GM12878 (cell line): Measurements from ENCODE around the gene ATP6V0D1. TPM values are rescaled to one million over a fixed set of nuclear protein-coding genes. Genes with fewer than 3 reads are reported as not detected.

ENCODE experiments used
- ATAC-seq: fragments of 200-7000 bp; cut with Tn5 transposase; 3 replicates; pipeline ENCODE4 v1.9.1; 2020; ENCODE audit warnings: mild to moderate bottlenecking, moderate library complexity
- BruUV-seq: library from RNA; stranded (reverse); fragments of 400-500 nt; replicated peaks from 2 replicates; lab custom pipeline; 2021; lab: Mats Ljungman, UMichigan
- CTCF ChIA-PET: fragments of 300-600 bp; sonication (Branson Sonifier 250); formaldehyde crosslinking; extraction: SDS; loops from one replicate; lab custom pipeline; 2021; ENCODE audit warnings: inconsistent platforms; lab: Yijun Ruan, JAX
- POLR2A ChIA-PET: fragments of 350-600 bp; formaldehyde crosslinking; extraction: SDS; loops from one replicate; lab custom pipeline; 2021; ENCODE audit warnings: inconsistent platforms; lab: Charles Lee
- RAD21 ChIA-PET: fragments of 300-600 bp; sonication (Branson Sonifier 250); formaldehyde crosslinking; loops from one replicate; lab custom pipeline; 2023; ENCODE audit warnings: antibody characterized with exemption; ENCODE audit not compliant: unreplicated experiment; lab: Charles Lee
- SMC1A ChIA-PET: fragments of 300-600 bp; sonication (Branson Sonifier 250); formaldehyde crosslinking; loops from one replicate; lab custom pipeline; 2023; ENCODE audit not compliant: unreplicated experiment, uncharacterized antibody; lab: Charles Lee
- DNase-seq: peaks from one replicate; pipeline ENCODE4 v3.0.0-alpha.2; 2011; ENCODE audit warnings: low read depth, low spot score
- FAIRE-seq: peaks from 3 replicates; lab custom pipeline; 2011; peaks lifted over from hg19 to GRCh38; lab: Jason Lieb, UNC
- H2AFZ ChIP-seq: 2 replicates; pipeline ENCODE4 v1.6.0; 2011; ENCODE audit warnings: low read depth, low read length, control low read depth; ENCODE audit not compliant: control insufficient read depth
- H3K27ac ChIP-seq: 2 replicates; pipeline ENCODE4 v1.5.1; 2011; ENCODE audit warnings: control low read depth; ENCODE audit not compliant: control insufficient read depth, insufficient read depth
- H3K27me3 ChIP-seq, 2 experiments: replicated peaks in 1 of 2; 2 replicates each; pipeline versions ENCODE4 v1.6.0 to v1.6.1; 2011; ENCODE audit warnings: low read length in 1 of 2; ENCODE audit not compliant: control insufficient read depth in 2 of 2, insufficient read depth in 2 of 2
- H3K36me3 ChIP-seq, 2 experiments: 2 replicates each; pipeline ENCODE4 v1.5.1; 2011; ENCODE audit warnings: low read length in 1 of 2; ENCODE audit not compliant: control insufficient read depth in 2 of 2, insufficient read depth in 2 of 2
- H3K4me1 ChIP-seq: 2 replicates; pipeline ENCODE4 v1.6.1; 2011; ENCODE audit warnings: mild to moderate bottlenecking, low read length, moderate library complexity, mixed read lengths; ENCODE audit not compliant: control insufficient read depth, insufficient read depth
- H3K4me2 ChIP-seq: 2 replicates; pipeline ENCODE4 v1.6.0; 2011; ENCODE audit warnings: control low read depth; ENCODE audit not compliant: control insufficient read depth, insufficient read depth
- H3K4me3 ChIP-seq: fragments of 200-600 bp; sonication (generic); 2 replicates; pipeline ENCODE4 v1.5.1; 2016
- H3K79me2 ChIP-seq: 2 replicates; pipeline ENCODE4 v1.6.0; 2011; ENCODE audit warnings: low read length; ENCODE audit not compliant: control insufficient read depth, insufficient read depth
- H3K9ac ChIP-seq: 2 replicates; pipeline ENCODE4 v1.8.0; 2011; ENCODE audit warnings: low read length, control low read depth, mixed read lengths; ENCODE audit not compliant: control insufficient read depth, insufficient read depth
- H3K9me3 ChIP-seq: replicated peaks from 3 replicates; pipeline ENCODE4 v1.5.1; 2011; ENCODE audit warnings: mild to moderate bottlenecking, low read length; ENCODE audit not compliant: control insufficient read depth, insufficient read depth
- H4K20me1 ChIP-seq: 2 replicates; pipeline ENCODE4 v1.6.0; 2011; ENCODE audit not compliant: control insufficient read depth, insufficient read depth
- BCLAF1 ChIP-seq: fragments of 450-650 bp; IDR thresholded peaks from 2 replicates; pipeline ENCODE4 v1.6.1; 2017; ENCODE audit warnings: antibody characterized with exemption, mild to moderate bottlenecking, moderate library complexity
- CBX3 ChIP-seq: fragments of 200-600 bp; sonication (generic); IDR thresholded peaks from 2 replicates; pipeline ENCODE4 v1.6.1; 2016; ENCODE audit warnings: low read depth, borderline replicate concordance
- EED ChIP-seq: sonication (generic); IDR thresholded peaks from 2 replicates; pipeline ENCODE4 v1.6.1; 2016; ENCODE audit warnings: antibody characterized with exemption, low read depth
- ESRRA ChIP-seq: IDR thresholded peaks from 2 replicates; pipeline ENCODE4 v1.6.1; 2012; ENCODE audit warnings: mild to moderate bottlenecking, low read length, improper control_type of control experiment
- EZH2 ChIP-seq: IDR thresholded peaks from 2 replicates; pipeline ENCODE4 v1.6.1; 2012; ENCODE audit warnings: low read depth, mild to moderate bottlenecking, control low read depth, inconsistent platforms, low read length, borderline replicate concordance; ENCODE audit not compliant: control insufficient read depth
- KDM1A ChIP-seq: fragments of 200-600 bp; sonication (generic); IDR thresholded peaks from 2 replicates; pipeline ENCODE4 v1.6.1; 2016; ENCODE audit warnings: borderline replicate concordance
- PBX3 ChIP-seq: IDR thresholded peaks from 2 replicates; pipeline ENCODE4 v1.6.1; 2011; ENCODE audit warnings: mild to moderate bottlenecking, low read depth, low read length, moderate library complexity; ENCODE audit not compliant: insufficient replicate concordance
- POLR2AphosphoS2 ChIP-seq: IDR thresholded peaks from 2 replicates; pipeline ENCODE4 v1.6.1; 2011; ENCODE audit warnings: low read depth, mild to moderate bottlenecking, low read length, improper control_type of control experiment, moderate library complexity
- SIX5 ChIP-seq: IDR thresholded peaks from 2 replicates; pipeline ENCODE4 v1.6.1; 2011; ENCODE audit warnings: mild to moderate bottlenecking, low read depth, low read length, moderate library complexity; ENCODE audit not compliant: severe bottlenecking
- TAF1 ChIP-seq: IDR thresholded peaks from 2 replicates; pipeline ENCODE4 v1.6.1; 2011; ENCODE audit warnings: mild to moderate bottlenecking, low read depth, low read length, borderline replicate concordance
- TCF7 ChIP-seq: IDR thresholded peaks from 2 replicates; pipeline ENCODE4 v1.6.1; 2014; ENCODE audit warnings: antibody characterized with exemption, borderline replicate concordance
- WGBS: methylation state at CpG from one replicate; pipeline ENCODE4 v1.1.6; 2016; ENCODE audit warnings: low lambda C conversion rate; ENCODE audit not compliant: insufficient replicate concordance, insufficient coverage; ENCODE audit errors: missing lambda C conversion rate; 5-methylcytosine and 5-hydroxymethylcytosine counted together
- in situ Hi-C: fragments of 300-500 bp; cut with MboI; formaldehyde crosslinking; loops from 9 replicates; pipeline ENCODE4 v1.14.3; 2018; ENCODE audit warnings: mixed read lengths
- intact Hi-C: fragments of 100-400 bp; cut with micrococcal nuclease; formaldehyde crosslinking; loops from one replicate; pipeline ENCODE4 v1.14.2; 2022; ENCODE audit not compliant: unreplicated experiment
- polyA plus RNA-seq, 11 experiments: library from polyadenylated mRNA; depleted of rRNA in 4 of 11; unstranded in 6 of 11; stranded (reverse) in 5 of 11; fragments of >200 nt; fragmentation: Nextera tagmentation in 4 of 11; fragmentation: Illumina TruSeq in 1 of 11; extraction: Ambion mirVana in 4 of 11; extraction: Trizol in 1 of 11; gene quantifications; 1 replicate in 1 of 11; 2 replicates in 10 of 11; pipeline versions ENCODE4 v1.2.1 to v1.2.3, GENCODE V29; 2011 to 2016; ENCODE audit warnings: inconsistent platforms in 2 of 11, missing spikeins in 2 of 11, low read depth in 1 of 11
- total RNA-seq, 4 experiments: library from RNA; depleted of rRNA in 3 of 4; stranded (reverse); fragments of >200 nt in 3 of 4; fragmentation: Illumina TruSeq in 1 of 4; extraction: Trizol in 1 of 4; gene quantifications; 2 replicates each; pipeline versions ENCODE4 v1.2.1 to v1.2.3, GENCODE V29; 2013 to 2021

ATP6V0D1 gene
- total and polyA plus RNA-seq, 10 of the 15 experiments (the other 5 are each of a cell fraction or from before 2014, with no cell fraction given): 28.1 to 141 (median 70.3) TPM

GRCh38 chr16:67449336-67449735 is 31.6 kb downstream of the ATP6V0D1 start:
- ATAC-seq (no peak), DNase-seq (no peak), FAIRE-seq (no peak)
- Histone ChIP-seq H3K36me3 (peaks cover 10 to 17% of the 10 kb centered on the region in 2 experiments; a peak in 3 of 4 replicates), H3K27ac (no peak overlapping the region), H3K27me3 (no peaks in the 10 kb centered on the region), H3K4me1 (no peaks in the 10 kb centered on the region), H3K4me2 (no peak overlapping the region), H3K9ac (no peak overlapping the region), H4K20me1 (no peaks in the 10 kb centered on the region), H3K9me3 (no peaks in the 10 kb centered on the region), H3K4me3 (no peak overlapping the region), H2AFZ (no peak overlapping the region), H3K79me2 (no peaks in the 10 kb centered on the region)
- ChIA-PET POLR2A (no interaction called here), SMC1A (interaction anchor here (1.1 to 1.6 kb wide), 2 partner anchors 21 to 189 kb away, joined by 4 read pairs; no protein-coding TSS in a partner anchor), CTCF (interaction anchor here (0.6 to 1.6 kb wide), 2 partner anchors 21 to 117 kb away, joined by 4 to 7 read pairs; no protein-coding TSS in a partner anchor), RAD21 (no interaction called here)
- in situ Hi-C loops (no loop called here), intact Hi-C loops (no loop called here)
- 90% methylated on average over 2 of the region's 2 CpGs for WGBS
- BruUV-seq: no TSS peak
- TF ChIP-seq CBX3: no peak
- TF ChIP-seq KDM1A: no peak
- TF ChIP-seq EZH2: no peak
- no peak for TF ChIP-seq TAF1
- no peak for TF ChIP-seq PBX3
- TF ChIP-seq POLR2AphosphoS2: no peak
- no peak for TF ChIP-seq SIX5
- no peak for TF ChIP-seq ESRRA
- TF ChIP-seq TCF7: no peak
- no peak for TF ChIP-seq EED
- TF ChIP-seq BCLAF1: no peak
